ENCODE data around the gene RAPGEF2. TPM values are rescaled to one million over a fixed set of nuclear protein-coding genes. Genes with fewer than 3 reads are reported as not detected.

The RAPGEF2 gene
- total RNA-seq, 1 experiment from 2014 or later = 37.1 TPM

- H3K36me3 Mint-ChIP-seq (ENCODE audit: insufficient read depth in 1 of 3, low read depth in 3 of 3) = peaks cover 0 to 4% (median 0%) of the 10 kb centered on the region in 3 experiments; a peak in 1 of 7 replicates
- Histone ChIP-seq H3K4me2 (ENCODE audit: insufficient read depth, insufficient read length, low read length) (no peak overlapping the region), H3K27me3 (ENCODE audit: insufficient read depth, low read length) (no peaks in the 10 kb centered on the region), H3K14ac (ENCODE audit: insufficient read depth, low read length) (no peak overlapping the region), H2AK5ac (ENCODE audit: insufficient read length, low read length) (no peak overlapping the region), H3T11ph (ENCODE audit: low read length) (no peak overlapping the region), H3K4me1 (ENCODE audit: insufficient read depth, low read length) (peaks cover 9% of the 10 kb centered on the region; the same call in 1 of the 2 replicates), H3K4ac (ENCODE audit: low read depth, low read length) (no peak overlapping the region), H3K23me2 (ENCODE audit: insufficient read length, low read depth, low read length, poor library complexity, severe bottlenecking) (peaks cover 4% of the 10 kb centered on the region), H4K5ac (ENCODE audit: insufficient read length, low read depth, low read length) (no peak overlapping the region), H3K79me2 (ENCODE audit: insufficient read depth, low read length) (no peaks in the 10 kb centered on the region), H2BK120ac (ENCODE audit: low read depth, low read length, poor library complexity, severe bottlenecking) (no peak overlapping the region), H2BK20ac (ENCODE audit: low read depth, low read length, poor library complexity, severe bottlenecking) (no peak overlapping the region), H3K23ac (ENCODE audit: insufficient read length, low read depth, low read length) (no peak overlapping the region), H4K20me1 (ENCODE audit: control insufficient read depth, insufficient read depth, insufficient read length) (no peaks in the 10 kb centered on the region), H2BK15ac (ENCODE audit: low read depth, low read length) (no peak overlapping the region), H2BK12ac (ENCODE audit: insufficient read length, low read depth, low read length) (no peak overlapping the region), H3K9ac (ENCODE audit: extremely low read depth, insufficient read length, low read length) (no peak overlapping the region), H4K8ac (replicated peaks; ENCODE audit: insufficient read length, low read depth, low read length) (no peak overlapping the region), H3K56ac (ENCODE audit: insufficient read length, low read depth, low read length) (no peak overlapping the region), H2AFZ (ENCODE audit: low read length) (no peak overlapping the region), H3K18ac (ENCODE audit: insufficient read length, low read depth, low read length) (no peak overlapping the region), H2BK5ac (ENCODE audit: insufficient read length, low read length) (no peak overlapping the region), H4K91ac (ENCODE audit: insufficient read length, low read depth, low read length) (no peak overlapping the region), H3K79me1 (ENCODE audit: insufficient read depth, low read depth, low read length, poor library complexity, severe bottlenecking) (no peaks in the 10 kb centered on the region), H3K9me3 (ENCODE audit: control insufficient read depth, low read depth, low read length) (no peaks in the 10 kb centered on the region), H3K27ac (ENCODE audit: insufficient read length, low read depth, low read length) (no peak overlapping the region)
- TF ChIP-seq CTCF (conservative IDR thresholded peaks at IDR 0.05) = no peak
- no peaks in the 10 kb centered on the region; a peak in 2 of 5 replicates for H3K9me3 Mint-ChIP-seq
- no peak overlapping the region for H3K27ac Mint-ChIP-seq
- DNase-seq = no peak
- peaks cover 27 to 33% of the 10 kb centered on the region in 2 experiments for H3K4me1 Mint-ChIP-seq
- H3K27me3 Mint-ChIP-seq (ENCODE audit: low read depth) = peaks cover 16% of the 10 kb centered on the region
- H3K4me3 Mint-ChIP-seq = no peak overlapping the region
Measured at GRCh38 chr4:159098482-159099127, 4.3 kb upstream of the RAPGEF2 start.
